ENCODE measurements around the gene OR9Q2.

DNA sequence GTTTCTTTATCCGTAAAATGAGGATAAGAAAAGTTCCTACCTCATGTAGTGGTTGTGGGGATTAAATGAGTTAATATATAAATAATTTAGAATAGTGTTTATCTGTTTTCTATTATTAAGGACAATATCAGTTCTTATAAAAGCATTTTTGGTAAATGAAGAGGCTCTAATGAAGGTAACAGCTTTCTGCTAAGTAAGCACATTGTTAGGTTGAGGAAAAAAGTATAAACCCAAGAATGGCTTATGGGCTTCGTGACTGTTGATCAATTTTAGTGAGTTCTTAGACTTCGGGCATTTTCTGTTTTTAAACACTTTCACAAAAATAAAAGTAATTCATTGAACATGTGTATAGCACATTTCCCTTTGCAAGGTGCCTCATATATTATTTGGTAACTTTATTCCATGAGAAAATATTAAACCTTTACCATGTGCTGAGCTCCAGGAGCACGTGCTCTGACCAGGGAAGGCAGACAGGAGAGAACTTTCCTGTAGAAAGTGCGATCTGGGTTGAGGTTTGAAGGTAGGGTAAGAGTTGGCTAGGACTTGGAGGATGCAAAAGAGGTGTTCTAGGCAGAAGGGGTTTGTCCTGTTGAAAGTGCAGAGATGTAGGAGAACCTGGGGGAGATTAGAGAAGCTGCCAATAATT, 11.3 kb upstream of the OR9Q2 start:
- TF ChIP-seq, protein P1, sequence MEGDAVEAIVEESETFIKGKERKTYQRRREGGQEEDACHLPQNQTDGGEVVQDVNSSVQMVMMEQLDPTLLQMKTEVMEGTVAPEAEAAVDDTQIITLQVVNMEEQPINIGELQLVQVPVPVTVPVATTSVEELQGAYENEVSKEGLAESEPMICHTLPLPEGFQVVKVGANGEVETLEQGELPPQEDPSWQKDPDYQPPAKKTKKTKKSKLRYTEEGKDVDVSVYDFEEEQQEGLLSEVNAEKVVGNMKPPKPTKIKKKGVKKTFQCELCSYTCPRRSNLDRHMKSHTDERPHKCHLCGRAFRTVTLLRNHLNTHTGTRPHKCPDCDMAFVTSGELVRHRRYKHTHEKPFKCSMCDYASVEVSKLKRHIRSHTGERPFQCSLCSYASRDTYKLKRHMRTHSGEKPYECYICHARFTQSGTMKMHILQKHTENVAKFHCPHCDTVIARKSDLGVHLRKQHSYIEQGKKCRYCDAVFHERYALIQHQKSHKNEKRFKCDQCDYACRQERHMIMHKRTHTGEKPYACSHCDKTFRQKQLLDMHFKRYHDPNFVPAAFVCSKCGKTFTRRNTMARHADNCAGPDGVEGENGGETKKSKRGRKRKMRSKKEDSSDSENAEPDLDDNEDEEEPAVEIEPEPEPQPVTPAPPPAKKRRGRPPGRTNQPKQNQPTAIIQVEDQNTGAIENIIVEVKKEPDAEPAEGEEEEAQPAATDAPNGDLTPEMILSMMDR (IDR thresholded peaks at IDR 0.05): no peak
- no peak for TF ChIP-seq POLR2A (IDR thresholded peaks at IDR 0.05)

All from uterus (tissue), 2 donors.